A549 (cell line): Measurements from ENCODE around the gene RNU1-3. TPM values are rescaled to one million over a fixed set of nuclear protein-coding genes. Genes with fewer than 3 reads are reported as not detected.
"Not testable (repeated sequence)": the region's sequence is repeated elsewhere in the genome, so short reads cannot be mapped to it uniquely, and the experiment has no call there.

Experiments used
- ATAC-seq, 2 experiments: fragments of 200-7000 bp in 1 of 2; fragments of >200 bp in 1 of 2; cut with Nextera tagmentation in 1 of 2; cut with Tn5 transposase in 1 of 2; 3 replicates each; pipeline versions ENCODE4 v1.8.0 to v1.9.1; 2018 to 2020; ENCODE audit warnings: mild to moderate bottlenecking in 1 of 2, moderate library complexity in 1 of 2
- CTCF ChIA-PET: fragments of 300-600 bp; sonication (Branson Sonifier 250); formaldehyde crosslinking; extraction: SDS; loops from one replicate; lab custom pipeline; 2021; ENCODE audit warnings: antibody characterized with exemption, inconsistent platforms; lab: Yijun Ruan, JAX
- POLR2A ChIA-PET: fragments of 350-600 bp; formaldehyde crosslinking; extraction: SDS; loops from one replicate; lab custom pipeline; 2021; ENCODE audit warnings: antibody characterized with exemption, inconsistent platforms; lab: Yijun Ruan, JAX
- DNase-seq, 2 experiments: peaks; one replicate each; pipeline versions ENCODE4 v3.0.0 to v3.0.0-alpha.2; 2011 to 2016; ENCODE audit warnings: low read depth in 1 of 2, low spot score in 1 of 2
- FAIRE-seq: peaks from 2 replicates; lab custom pipeline; 2011; peaks lifted over from hg19 to GRCh38; lab: Jason Lieb, UNC
- H3K27ac ChIP-seq, 2 experiments: fragments of >200 bp; sonication (Bioruptor Twin); formaldehyde crosslinking; 3 replicates each; pipeline ENCODE4 v1.5.1; 2016 to 2017
- H3K4me1 ChIP-seq: fragments of >200 bp; sonication (Bioruptor Twin); formaldehyde crosslinking; 3 replicates; pipeline ENCODE4 v1.6.1; 2016
- H3K4me2 ChIP-seq: fragments of >200 bp; sonication (Bioruptor Twin); formaldehyde crosslinking; 3 replicates; pipeline ENCODE4 v1.6.1; 2016
- H3K4me3 ChIP-seq: fragments of >200 bp; sonication (Bioruptor Twin); formaldehyde crosslinking; 3 replicates; pipeline ENCODE4 v1.5.1; 2016
- H3K9me3 ChIP-seq: fragments of >200 bp; sonication (Bioruptor Twin); formaldehyde crosslinking; 3 replicates; pipeline ENCODE4 v1.6.1; 2016
- WGBS: methylation state at CpG from one replicate; pipeline ENCODE4 v1.1.6; 2017; ENCODE audit errors: missing lambda C conversion rate; 5-methylcytosine and 5-hydroxymethylcytosine counted together
- polyA minus RNA-seq: library from RNA; depleted of rRNA, polyadenylated mRNA; stranded (reverse); fragments of >200 nt; gene quantifications from 2 replicates; pipeline ENCODE4 v1.2.3, GENCODE V29; 2011; rRNA and poly(A)+ RNA removed
- polyA plus RNA-seq, 4 experiments: library from polyadenylated mRNA; depleted of rRNA in 3 of 4; stranded (reverse); fragments of >200 nt; fragmentation: RNase III in 1 of 4; extraction: RNeasy Plus Mini Kit Qiagen cat#74134 plus additional on column Dnase treatment in 1 of 4; gene quantifications; 2 replicates in 3 of 4; 3 replicates in 1 of 4; pipeline ENCODE4 v1.2.3, GENCODE V29; 2011 to 2017

The RNU1-3 gene
- polyA plus RNA-seq (2011; rRNA removed) (56.2 TPM in 1 of 2 replicates, not detected in the other), polyA plus RNA-seq (2017; fragmentation: RNase III; extraction: RNeasy Plus Mini Kit Qiagen cat#74134 plus additional on column Dnase treatment) (6.5 to 8.5 TPM (median 6.6 TPM) in 3 replicates), polyA minus RNA-seq (38,453 and 40,699 TPM in 2 replicates)
- not detected in 2 replicates for polyA plus RNA-seq (2012; cell fraction: cytosol; rRNA removed)
- polyA plus RNA-seq (2012; cell fraction: nucleus; rRNA removed): not detected in 2 replicates

DNA sequence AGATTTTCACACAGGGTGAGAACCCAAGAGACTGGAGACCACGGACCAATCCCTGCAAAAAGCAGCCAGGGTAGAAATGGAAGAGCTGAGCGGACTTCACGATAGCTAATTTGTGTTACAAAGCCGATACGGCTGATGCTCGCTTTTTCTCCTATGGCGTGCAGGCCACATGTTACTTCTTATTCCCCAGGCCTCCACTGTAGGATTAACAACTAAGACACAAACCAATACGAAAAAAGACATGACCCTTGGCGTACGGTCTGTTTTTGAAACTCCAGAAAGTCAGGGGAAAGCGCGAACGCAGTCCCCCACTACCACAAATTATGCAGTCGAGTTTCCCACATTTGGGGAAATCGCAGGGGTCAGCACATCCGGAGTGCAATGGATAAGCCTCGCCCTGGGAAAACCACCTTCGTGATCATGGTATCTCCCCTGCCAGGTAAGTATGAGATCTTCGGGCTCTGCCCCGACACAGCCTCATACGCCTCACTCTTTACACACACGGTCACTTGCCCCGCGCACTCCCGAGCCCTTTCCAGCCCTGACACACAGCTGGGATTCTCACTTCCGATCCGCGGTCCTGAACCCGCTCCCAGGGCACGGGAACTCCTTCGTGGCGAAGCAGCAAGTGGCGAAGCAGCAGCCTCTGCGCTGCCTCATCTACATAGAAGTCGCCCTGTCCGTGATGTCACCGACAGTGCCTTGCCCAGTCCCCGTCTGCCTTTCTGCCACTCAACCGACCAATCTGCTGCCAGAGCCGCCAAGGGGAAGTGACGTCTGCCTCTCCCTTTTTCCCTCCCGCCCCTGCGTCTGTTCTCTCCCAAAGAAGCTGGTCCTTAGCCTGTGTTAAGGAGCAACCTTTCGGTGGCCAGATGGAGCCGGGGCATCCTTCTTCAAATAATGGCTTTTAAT lies at the start of gene RNU1-3:
Gene RNU1-3, minus strand, starts transcription at position 447 of the 912 bp plus-strand sequence.
- H3K4me2 ChIP-seq, POLR2A ChIA-PET, CTCF ChIA-PET, H3K4me3 ChIP-seq, H3K27ac ChIP-seq, H3K9me3 ChIP-seq, H3K4me1 ChIP-seq, DNase-seq, FAIRE-seq: not testable (repeated sequence)
- ATAC-seq: peak; percentile 100
- no CpG with 5 or more reads among the region's 45 CpGs for WGBS

DNA sequence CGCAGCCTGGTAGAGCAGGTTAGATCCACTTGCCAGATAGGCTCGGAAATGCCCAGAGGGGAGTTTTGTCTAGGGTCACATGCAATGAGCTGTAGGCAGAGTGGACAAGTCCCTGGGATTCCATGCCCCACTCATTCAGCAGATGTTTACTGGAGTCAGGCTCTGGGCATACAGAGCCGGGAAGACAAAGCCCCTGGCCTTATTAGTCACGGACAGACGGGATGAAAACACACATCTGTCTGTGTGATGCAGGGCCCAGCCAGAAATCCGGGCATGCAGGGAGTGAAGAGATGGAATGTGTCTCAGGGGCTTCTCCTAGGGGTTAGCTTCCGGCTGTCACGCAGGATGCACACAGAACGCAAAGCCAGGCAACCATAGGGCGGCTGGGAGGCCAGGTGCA lies 46.7 kb upstream of the RNU1-3 start:
- ATAC-seq, FAIRE-seq, H3K4me1 ChIP-seq, H3K9me3 ChIP-seq, H3K4me3 ChIP-seq, H3K4me2 ChIP-seq, H3K27ac ChIP-seq, POLR2A ChIA-PET, DNase-seq: not testable (repeated sequence)
- no CpG with 5 or more reads among the region's 10 CpGs for WGBS
- CTCF ChIA-PET: interaction anchor here (2.1 to 7.1 kb wide), 2 partner anchors 10 to 13 kb away, joined by 8 to 34 read pairs; no protein-coding TSS in a partner anchor

DNA sequence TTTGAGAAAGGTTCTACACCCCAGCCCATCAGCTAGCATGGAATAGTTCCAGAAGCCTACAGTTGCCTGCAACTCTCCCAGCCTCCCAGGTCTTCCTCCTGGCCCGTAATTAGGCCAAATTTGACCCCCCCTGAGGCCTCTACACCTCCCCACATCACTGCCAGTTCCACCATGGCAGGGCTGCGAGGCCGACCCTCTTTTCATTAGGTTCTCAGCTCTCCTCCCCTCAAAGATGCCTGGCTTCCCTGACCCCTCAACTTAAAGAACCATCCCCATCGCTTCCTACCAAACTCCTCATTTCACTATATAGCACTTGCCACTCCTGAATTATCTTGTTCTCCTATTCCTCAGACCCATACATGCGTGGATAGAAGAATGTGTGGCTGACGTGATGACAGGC lies 46.2 kb upstream of the RNU1-3 start:
- ATAC-seq, H3K4me3 ChIP-seq, H3K4me2 ChIP-seq, H3K27ac ChIP-seq, DNase-seq, H3K4me1 ChIP-seq, FAIRE-seq, H3K9me3 ChIP-seq: not testable (repeated sequence)
- WGBS: 82% methylated on average over 4 of the region's 6 CpGs
- ChIA-PET CTCF (interaction anchor here (7.1 kb wide), 1 partner anchor 9 kb away, joined by 34 read pairs; no protein-coding TSS in a partner anchor), POLR2A (interaction anchor here (0.6 kb wide), 1 partner anchor 11 kb away, joined by 4 read pairs; no protein-coding TSS in a partner anchor)

GRCh38 chr1:16712582-16712981 lies 45.8 kb upstream of the RNU1-3 start:
- H3K4me1 ChIP-seq, H3K4me3 ChIP-seq, H3K9me3 ChIP-seq, FAIRE-seq, CTCF ChIA-PET, H3K4me2 ChIP-seq, DNase-seq, ATAC-seq, H3K27ac ChIP-seq: not testable (repeated sequence)
- 93% methylated on average over 3 of the region's 14 CpGs for WGBS
- POLR2A ChIA-PET: interaction anchor here (0.6 kb wide), 1 partner anchor 12 kb away, joined by 4 read pairs; no protein-coding TSS in a partner anchor

DNA sequence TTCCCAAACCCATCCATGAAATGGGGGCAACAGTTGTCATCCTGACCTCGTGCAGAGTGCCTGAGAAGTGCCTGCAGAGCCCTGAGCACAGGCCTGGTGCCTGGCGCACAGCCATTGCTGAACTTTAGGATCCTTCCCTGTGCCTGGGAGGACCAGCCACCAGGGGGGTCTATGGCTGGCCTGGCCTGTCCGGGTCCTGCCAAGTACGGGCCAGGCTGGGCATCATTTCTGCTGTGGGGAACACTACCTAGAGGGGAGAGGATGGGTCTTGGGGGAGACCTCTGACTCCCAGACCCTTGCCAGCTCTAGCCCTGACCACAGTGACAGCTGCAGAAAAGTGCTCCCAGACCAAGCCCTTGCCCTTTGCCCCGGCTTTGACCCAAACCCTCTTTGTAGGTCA lies 45.4 kb upstream of the RNU1-3 start:
- ATAC-seq, POLR2A ChIA-PET, FAIRE-seq, H3K4me1 ChIP-seq, H3K4me3 ChIP-seq, H3K27ac ChIP-seq, H3K4me2 ChIP-seq, H3K9me3 ChIP-seq, DNase-seq: not testable (repeated sequence)
- no CpG with 5 or more reads among the region's 5 CpGs for WGBS
- CTCF ChIA-PET: interaction anchor here (2.1 kb wide), 1 partner anchor 11 kb away, joined by 15 read pairs; no protein-coding TSS in a partner anchor

- DNase-seq, POLR2A ChIA-PET, H3K9me3 ChIP-seq, H3K4me3 ChIP-seq, H3K27ac ChIP-seq, H3K4me1 ChIP-seq, ATAC-seq, H3K4me2 ChIP-seq, FAIRE-seq: not testable (repeated sequence)
- CTCF ChIA-PET: interaction anchor here (0.6 to 2.1 kb wide), 4 partner anchors 10 to 420 kb away, joined by 3 to 15 read pairs (median 4); no protein-coding TSS in a partner anchor
- whole genome bisulfite sequencing: 0% methylated on average over 1 of the region's 13 CpGs
Observed at GRCh38 chr1:16710618-16711017, 43.9 kb upstream of the RNU1-3 start.

DNA sequence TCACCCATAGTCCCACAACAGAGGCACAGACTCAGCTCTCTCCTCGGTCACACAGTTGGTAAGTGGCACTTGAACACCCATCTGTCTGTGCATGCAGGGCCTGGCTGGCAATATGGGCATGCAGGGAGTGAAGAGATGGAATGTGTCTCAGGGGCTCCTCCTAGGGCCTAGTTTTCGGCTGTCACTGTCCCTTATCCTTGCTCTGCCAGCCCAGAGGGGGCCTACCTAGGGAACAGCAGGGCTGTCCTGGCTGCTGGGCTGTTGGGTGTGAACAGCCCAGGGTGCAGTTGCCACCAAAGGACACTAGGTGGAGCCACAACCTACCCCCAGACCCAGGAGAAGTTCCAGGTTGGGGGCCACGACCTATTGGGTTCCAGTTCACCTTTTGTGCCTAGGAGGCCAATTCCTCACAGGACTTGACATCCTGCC lies 42.9 kb upstream of the RNU1-3 start:
- ATAC-seq: peak; percentile 61 to 80
- WGBS: no CpG with 5 or more reads among the region's 3 CpGs
- H3K4me1 ChIP-seq, H3K27ac ChIP-seq, POLR2A ChIA-PET, DNase-seq, H3K4me2 ChIP-seq, FAIRE-seq, H3K9me3 ChIP-seq, H3K4me3 ChIP-seq: not testable (repeated sequence)
- CTCF ChIA-PET: interaction anchor here (0.8 to 3.6 kb wide), 7 partner anchors 8 to 85 kb away, joined by 3 to 54 read pairs (median 4); no protein-coding TSS in a partner anchor

DNA sequence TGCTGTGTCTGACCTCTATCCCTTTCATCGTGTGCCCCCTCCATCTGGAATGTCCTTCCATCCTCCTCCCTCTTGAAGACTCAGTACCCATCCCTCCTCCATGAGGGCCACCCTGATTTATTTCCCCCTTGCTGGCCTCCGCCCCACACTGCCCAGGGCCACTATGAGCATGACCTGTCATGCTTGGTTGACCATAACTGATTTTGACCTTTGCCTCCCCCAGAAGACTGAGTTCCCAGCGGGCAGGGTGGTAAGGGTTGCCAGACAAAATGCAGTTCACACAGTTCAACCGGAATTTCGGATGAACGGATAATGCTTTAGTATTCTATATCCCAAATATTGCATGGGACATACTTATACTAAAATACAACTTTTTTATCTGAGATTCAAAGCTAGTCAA lies 42.0 kb upstream of the RNU1-3 start:
- WGBS: no CpG with 5 or more reads among the region's 6 CpGs
- ATAC-seq, FAIRE-seq, POLR2A ChIA-PET, H3K4me3 ChIP-seq, H3K9me3 ChIP-seq, H3K4me2 ChIP-seq, DNase-seq, H3K27ac ChIP-seq, H3K4me1 ChIP-seq: not testable (repeated sequence)
- CTCF ChIA-PET: interaction anchor here (0.8 to 3.6 kb wide), 7 partner anchors 10 to 84 kb away, joined by 3 to 54 read pairs (median 4); no protein-coding TSS in a partner anchor

DNA sequence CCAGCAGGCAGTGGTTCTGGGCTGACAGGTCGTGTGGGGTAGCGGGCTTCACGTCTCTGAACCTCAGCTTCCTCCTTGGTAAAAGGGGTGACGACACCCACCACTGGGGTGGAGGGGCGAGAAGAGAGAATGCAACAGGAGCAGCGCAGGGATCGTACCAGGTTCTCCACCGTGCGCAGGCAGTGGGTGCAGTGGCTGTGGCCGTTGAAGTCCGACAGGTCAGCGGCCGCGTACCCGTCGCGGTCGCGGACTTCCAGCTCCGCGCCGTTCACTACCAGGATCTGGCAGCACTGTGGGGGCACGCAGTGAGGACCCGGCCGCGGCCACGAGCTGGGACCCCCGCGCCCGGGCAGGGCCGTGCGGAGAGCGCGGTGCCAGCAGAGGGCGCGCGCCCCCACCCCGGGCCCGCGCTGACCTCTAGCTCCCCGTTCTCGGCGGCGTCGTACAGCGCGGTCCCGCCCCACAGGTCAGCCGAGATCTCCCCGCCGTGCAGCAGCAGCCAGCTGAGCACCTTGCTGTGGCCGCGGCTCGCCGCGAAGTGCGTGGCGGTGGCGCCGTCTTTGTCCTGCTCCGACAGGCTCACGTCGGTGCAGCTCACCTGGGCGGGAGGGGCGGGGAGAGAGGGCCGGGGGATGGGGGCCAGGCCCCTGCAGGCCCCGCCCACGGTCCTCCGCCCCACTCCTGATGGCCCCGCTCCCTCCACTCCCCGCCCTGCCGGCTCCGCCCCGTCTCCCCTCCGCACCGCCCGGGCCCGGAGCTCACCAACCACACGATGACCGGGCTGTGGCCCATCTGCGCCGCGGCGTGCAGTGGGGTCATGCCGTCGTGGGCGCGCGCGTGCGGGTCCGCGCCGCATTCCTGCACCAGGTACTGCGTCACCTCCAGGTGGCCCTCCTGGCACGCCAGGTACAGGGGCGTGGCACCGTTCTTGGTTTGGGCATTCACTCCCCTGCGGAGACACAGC lies 40.7 kb upstream of the RNU1-3 start:
- Histone ChIP-seq H3K4me2 (peak overlapping the region; percentile 25; the same call in 2 of the 3 replicates), H3K4me3 (peak overlapping the region; percentile 27; the same call in 1 of the 3 replicates)
- DNase-seq, H3K4me1 ChIP-seq, H3K27ac ChIP-seq, H3K9me3 ChIP-seq, POLR2A ChIA-PET, FAIRE-seq: not testable (repeated sequence)
- CTCF ChIA-PET: interaction anchor here (1.0 to 3.6 kb wide), 9 partner anchors 8 to 167 kb away, joined by 3 to 54 read pairs (median 7); no protein-coding TSS in a partner anchor
- WGBS: 100% methylated on average over 1 of the region's 99 CpGs
- peak; percentile 55 to 76; a peak in 5 of 6 replicates for ATAC-seq
